H9 (cell line): ENCODE measurements around the gene SHC4. TPM values are rescaled to one million over a fixed set of nuclear protein-coding genes. Genes with fewer than 3 reads are reported as not detected.

Source experiments
- DNase-seq: peaks from one replicate; pipeline ENCODE4 v3.0.0-alpha.2; 2017
- H2AFZ ChIP-seq: one replicate; pipeline ENCODE4 v1.6.1; 2013; ENCODE audit warnings: mild to moderate bottlenecking, low read length, control low read depth, moderate library complexity
- H2AK5ac ChIP-seq: 2 replicates; pipeline ENCODE4 v1.6.1; 2013; ENCODE audit warnings: low read length, control low read depth, mixed read lengths; ENCODE audit not compliant: insufficient read length
- H2BK120ac ChIP-seq: one replicate; pipeline ENCODE4 v1.6.1; 2013; ENCODE audit warnings: low read depth, mild to moderate bottlenecking, low read length, control low read depth, inconsistent platforms; ENCODE audit not compliant: poor library complexity, severe bottlenecking
- H2BK12ac ChIP-seq: 2 replicates; pipeline ENCODE4 v1.6.1; 2013; ENCODE audit warnings: low read length, control low read depth, mixed read lengths, low read depth; ENCODE audit not compliant: insufficient read length
- H2BK15ac ChIP-seq: 2 replicates; pipeline ENCODE4 v1.6.1; 2013; ENCODE audit warnings: low read depth, low read length, control low read depth
- H2BK20ac ChIP-seq: one replicate; pipeline ENCODE4 v1.6.1; 2013; ENCODE audit warnings: low read depth, mild to moderate bottlenecking, low read length, control low read depth, inconsistent platforms; ENCODE audit not compliant: poor library complexity, severe bottlenecking
- H2BK5ac ChIP-seq: 2 replicates; pipeline ENCODE4 v1.6.1; 2013; ENCODE audit warnings: low read length, control low read depth, mixed read lengths; ENCODE audit not compliant: insufficient read length
- H3K14ac ChIP-seq: 2 replicates; pipeline ENCODE4 v1.6.1; 2013; ENCODE audit warnings: low read length, control low read depth; ENCODE audit not compliant: insufficient read depth
- H3K18ac ChIP-seq: 2 replicates; pipeline ENCODE4 v1.6.1; 2013; ENCODE audit warnings: low read depth, mild to moderate bottlenecking, mixed read lengths, low read length, control low read depth; ENCODE audit not compliant: insufficient read length
- H3K23ac ChIP-seq: 2 replicates; pipeline ENCODE4 v1.6.1; 2013; ENCODE audit warnings: low read length, control low read depth, mixed read lengths, low read depth; ENCODE audit not compliant: insufficient read length
- H3K23me2 ChIP-seq: 2 replicates; pipeline ENCODE4 v1.6.1; 2013; ENCODE audit warnings: low read depth, mild to moderate bottlenecking, mixed read lengths, low read length, control low read depth; ENCODE audit not compliant: insufficient read length, poor library complexity, severe bottlenecking
- H3K27ac ChIP-seq: 2 replicates; pipeline ENCODE4 v1.5.1; 2013; ENCODE audit warnings: low read length, control low read depth, mixed read lengths, low read depth; ENCODE audit not compliant: insufficient read length
- H3K27me3 ChIP-seq: 2 replicates; pipeline ENCODE4 v1.6.1; 2013; ENCODE audit warnings: low read length, control low read depth, inconsistent platforms; ENCODE audit not compliant: insufficient read depth
- H3K4ac ChIP-seq: 2 replicates; pipeline ENCODE4 v1.6.1; 2013; ENCODE audit warnings: low read depth, mild to moderate bottlenecking, control low read depth, inconsistent platforms, low read length, moderate library complexity
- H3K4me1 ChIP-seq: 2 replicates; pipeline ENCODE4 v1.6.1; 2013; ENCODE audit warnings: low read length, control low read depth, inconsistent platforms; ENCODE audit not compliant: insufficient read depth
- H3K4me2 ChIP-seq: 2 replicates; pipeline ENCODE4 v1.6.1; 2013; ENCODE audit warnings: low read length, control low read depth, mixed read lengths; ENCODE audit not compliant: insufficient read length, insufficient read depth
- H3K56ac ChIP-seq: 2 replicates; pipeline ENCODE4 v1.6.1; 2013; ENCODE audit warnings: low read depth, mild to moderate bottlenecking, mixed read lengths, low read length, control low read depth; ENCODE audit not compliant: insufficient read length
- H3K79me1 ChIP-seq: 2 replicates; pipeline ENCODE4 v1.6.1; 2013; ENCODE audit warnings: low read depth, mild to moderate bottlenecking, moderate library complexity, low read length, control low read depth, inconsistent platforms; ENCODE audit not compliant: insufficient read depth, poor library complexity, severe bottlenecking
- H3K79me2 ChIP-seq: 2 replicates; pipeline ENCODE4 v1.6.1; 2013; ENCODE audit warnings: low read length, control low read depth, inconsistent platforms; ENCODE audit not compliant: insufficient read depth
- H3K9ac ChIP-seq: 2 replicates; pipeline ENCODE4 v1.6.1; 2013; ENCODE audit warnings: low read length, control low read depth, mixed read lengths; ENCODE audit not compliant: insufficient read length; ENCODE audit errors: extremely low read depth
- H3K9me3 ChIP-seq: one replicate; pipeline ENCODE4 v1.6.1; 2013; ENCODE audit warnings: low read depth, low read length, inconsistent platforms; ENCODE audit not compliant: control insufficient read depth
- H3T11ph ChIP-seq: one replicate; pipeline ENCODE4 v1.6.1; 2013; ENCODE audit warnings: mild to moderate bottlenecking, low read length, control low read depth, inconsistent platforms
- H4K20me1 ChIP-seq: one replicate; pipeline ENCODE4 v1.6.1; 2013; ENCODE audit not compliant: control insufficient read depth, insufficient read length, insufficient read depth
- H4K5ac ChIP-seq: 2 replicates; pipeline ENCODE4 v1.6.1; 2013; ENCODE audit warnings: low read depth, mild to moderate bottlenecking, mixed read lengths, low read length, control low read depth; ENCODE audit not compliant: insufficient read length
- H4K8ac ChIP-seq: replicated peaks from 2 replicates; pipeline ENCODE4 v1.6.1; 2013; ENCODE audit warnings: low read length, control low read depth, mixed read lengths, low read depth; ENCODE audit not compliant: insufficient read length
- H4K91ac ChIP-seq: 2 replicates; pipeline ENCODE4 v1.6.1; 2013; ENCODE audit warnings: low read depth, mild to moderate bottlenecking, moderate library complexity, mixed read lengths, low read length, control low read depth; ENCODE audit not compliant: insufficient read length
- H3K27ac Mint-ChIP-seq, 3 experiments: 2 replicates in 2 of 3; 3 replicates in 1 of 3; pipeline ENCODE4 v1.8.0; 2020 to 2021; ENCODE audit warnings: mixed read lengths in 3 of 3, mild to moderate bottlenecking in 1 of 3, moderate library complexity in 1 of 3
- H3K27me3 Mint-ChIP-seq: 2 replicates; pipeline ENCODE4 v1.8.0; 2021; ENCODE audit warnings: low read depth, mild to moderate bottlenecking, moderate library complexity, mixed read lengths
- H3K36me3 Mint-ChIP-seq, 3 experiments: 2 replicates in 2 of 3; 3 replicates in 1 of 3; pipeline ENCODE4 v1.8.0; 2020 to 2021; ENCODE audit warnings: low read depth in 3 of 3, mixed read lengths in 3 of 3; ENCODE audit not compliant: insufficient read depth in 1 of 3
- H3K4me1 Mint-ChIP-seq, 2 experiments: 2 replicates each; pipeline ENCODE4 v1.8.0; 2020; ENCODE audit warnings: mixed read lengths in 2 of 2
- H3K4me3 Mint-ChIP-seq, 2 experiments: 2 replicates in 1 of 2; 3 replicates in 1 of 2; pipeline ENCODE4 v1.8.0; 2020 to 2021; ENCODE audit warnings: mild to moderate bottlenecking in 2 of 2, mixed read lengths in 2 of 2, moderate library complexity in 1 of 2
- H3K9me3 Mint-ChIP-seq, 2 experiments: 2 replicates in 1 of 2; 3 replicates in 1 of 2; pipeline ENCODE4 v1.8.0; 2020; ENCODE audit warnings: mild to moderate bottlenecking in 2 of 2, mixed read lengths in 2 of 2, moderate library complexity in 1 of 2
- WGBS: extraction: QIAGEN DNeasy Blood & Tissue Kit; methylation state at CpG from one replicate; pipeline ENCODE4 v1.1.7; 2013; ENCODE audit warnings: missing lambda C conversion rate, low lambda C conversion rate, mixed read lengths; ENCODE audit not compliant: insufficient read length; ENCODE audit errors: extremely low coverage; 5-methylcytosine and 5-hydroxymethylcytosine counted together
- total RNA-seq: library from RNA; stranded (reverse); gene quantifications from 2 replicates; pipeline ENCODE4 v1.2.1, GENCODE V29; 2021
- TF ChIP-seq, protein P1 (sequence below): fragments of 200-600 bp; sonication (generic); conservative IDR thresholded peaks from 3 replicates; pipeline ENCODE4 v1.8.0; 2021; ENCODE audit warnings: antibody characterized with exemption, mild to moderate bottlenecking

The SHC4 gene
- total RNA-seq, 1 experiment from 2014 or later = 0.26 TPM

DNA sequence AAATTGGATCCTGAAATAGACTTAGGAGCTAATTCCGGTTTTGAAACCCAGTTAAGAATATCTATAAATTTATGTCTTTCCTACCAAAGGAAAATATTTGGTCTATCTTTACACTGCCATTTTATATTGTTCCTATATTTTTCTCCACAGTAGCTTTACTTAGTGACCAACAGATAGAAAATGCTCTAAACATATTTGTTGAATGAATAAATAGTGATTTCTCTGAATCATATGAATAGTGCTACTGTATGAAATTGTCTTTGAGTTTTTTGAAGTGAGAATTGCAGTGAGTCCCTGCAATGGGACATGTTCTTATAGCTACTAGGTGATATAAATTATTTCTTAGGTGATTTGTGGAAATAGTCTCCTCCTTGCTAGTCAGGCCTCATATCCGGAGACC is 104.3 kb downstream of the SHC4 start:
- no peak overlapping the region for H2BK5ac ChIP-seq
- H4K91ac ChIP-seq = no peak overlapping the region
- Mint-ChIP-seq H3K27me3 (peaks cover 2% of the 10 kb centered on the region; the same call in 1 of the 2 replicates), H3K4me3 (no peak overlapping the region), H3K36me3 (no peaks in the 10 kb centered on the region), H3K27ac (no peak overlapping the region), H3K4me1 (peaks cover 25 to 36% of the 10 kb centered on the region in 2 experiments), H3K9me3 (no peaks in the 10 kb centered on the region; a peak in 1 of 5 replicates)
- H3K9me3 ChIP-seq = no peaks in the 10 kb centered on the region
- H2BK12ac ChIP-seq = no peak overlapping the region
- no peaks in the 10 kb centered on the region for H3K27me3 ChIP-seq
- H3K27ac ChIP-seq = no peak overlapping the region
- DNase-seq = no peak
- H4K20me1 ChIP-seq = no peaks in the 10 kb centered on the region
- H4K5ac ChIP-seq = no peak overlapping the region
- H3K79me1 ChIP-seq = no peaks in the 10 kb centered on the region
- no peak overlapping the region for H2AK5ac ChIP-seq
- no peak overlapping the region for H3K18ac ChIP-seq
- no peak overlapping the region for H2BK120ac ChIP-seq
- H3K4ac ChIP-seq = no peak overlapping the region
- no peak overlapping the region for H3T11ph ChIP-seq
- no CpG with 5 or more reads among the region's 2 CpGs for WGBS
- no peak overlapping the region for H3K9ac ChIP-seq
- no peak overlapping the region for H3K56ac ChIP-seq
- H3K4me1 ChIP-seq = peaks cover 5% of the 10 kb centered on the region; the same call in 1 of the 2 replicates
- no peak overlapping the region for H3K14ac ChIP-seq
- no peak overlapping the region for H2AFZ ChIP-seq
- H3K23ac ChIP-seq = no peak overlapping the region
- H3K23me2 ChIP-seq = no peaks in the 10 kb centered on the region
- no peak overlapping the region for H2BK15ac ChIP-seq
- no peak overlapping the region for H2BK20ac ChIP-seq
- no peaks in the 10 kb centered on the region for H3K79me2 ChIP-seq
- H4K8ac ChIP-seq = no peak overlapping the region
- H3K4me2 ChIP-seq = no peak overlapping the region
- TF ChIP-seq, protein P1, sequence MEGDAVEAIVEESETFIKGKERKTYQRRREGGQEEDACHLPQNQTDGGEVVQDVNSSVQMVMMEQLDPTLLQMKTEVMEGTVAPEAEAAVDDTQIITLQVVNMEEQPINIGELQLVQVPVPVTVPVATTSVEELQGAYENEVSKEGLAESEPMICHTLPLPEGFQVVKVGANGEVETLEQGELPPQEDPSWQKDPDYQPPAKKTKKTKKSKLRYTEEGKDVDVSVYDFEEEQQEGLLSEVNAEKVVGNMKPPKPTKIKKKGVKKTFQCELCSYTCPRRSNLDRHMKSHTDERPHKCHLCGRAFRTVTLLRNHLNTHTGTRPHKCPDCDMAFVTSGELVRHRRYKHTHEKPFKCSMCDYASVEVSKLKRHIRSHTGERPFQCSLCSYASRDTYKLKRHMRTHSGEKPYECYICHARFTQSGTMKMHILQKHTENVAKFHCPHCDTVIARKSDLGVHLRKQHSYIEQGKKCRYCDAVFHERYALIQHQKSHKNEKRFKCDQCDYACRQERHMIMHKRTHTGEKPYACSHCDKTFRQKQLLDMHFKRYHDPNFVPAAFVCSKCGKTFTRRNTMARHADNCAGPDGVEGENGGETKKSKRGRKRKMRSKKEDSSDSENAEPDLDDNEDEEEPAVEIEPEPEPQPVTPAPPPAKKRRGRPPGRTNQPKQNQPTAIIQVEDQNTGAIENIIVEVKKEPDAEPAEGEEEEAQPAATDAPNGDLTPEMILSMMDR = no peak
